H9 (cell line): ENCODE measurements around the gene TPRX1. TPM values are rescaled to one million over a fixed set of nuclear protein-coding genes. Genes with fewer than 3 reads are reported as not detected.

ENCODE experiments used
- DNase-seq: peaks from one replicate; pipeline ENCODE4 v3.0.0-alpha.2; 2017
- H2AFZ ChIP-seq: one replicate; pipeline ENCODE4 v1.6.1; 2013; ENCODE audit warnings: mild to moderate bottlenecking, low read length, control low read depth, moderate library complexity
- H2AK5ac ChIP-seq: 2 replicates; pipeline ENCODE4 v1.6.1; 2013; ENCODE audit warnings: low read length, control low read depth, mixed read lengths; ENCODE audit not compliant: insufficient read length
- H2BK120ac ChIP-seq: one replicate; pipeline ENCODE4 v1.6.1; 2013; ENCODE audit warnings: low read depth, mild to moderate bottlenecking, low read length, control low read depth, inconsistent platforms; ENCODE audit not compliant: poor library complexity, severe bottlenecking
- H2BK12ac ChIP-seq: 2 replicates; pipeline ENCODE4 v1.6.1; 2013; ENCODE audit warnings: low read length, control low read depth, mixed read lengths, low read depth; ENCODE audit not compliant: insufficient read length
- H2BK15ac ChIP-seq: 2 replicates; pipeline ENCODE4 v1.6.1; 2013; ENCODE audit warnings: low read depth, low read length, control low read depth
- H2BK20ac ChIP-seq: one replicate; pipeline ENCODE4 v1.6.1; 2013; ENCODE audit warnings: low read depth, mild to moderate bottlenecking, low read length, control low read depth, inconsistent platforms; ENCODE audit not compliant: poor library complexity, severe bottlenecking
- H2BK5ac ChIP-seq: 2 replicates; pipeline ENCODE4 v1.6.1; 2013; ENCODE audit warnings: low read length, control low read depth, mixed read lengths; ENCODE audit not compliant: insufficient read length
- H3K14ac ChIP-seq: 2 replicates; pipeline ENCODE4 v1.6.1; 2013; ENCODE audit warnings: low read length, control low read depth; ENCODE audit not compliant: insufficient read depth
- H3K18ac ChIP-seq: 2 replicates; pipeline ENCODE4 v1.6.1; 2013; ENCODE audit warnings: low read depth, mild to moderate bottlenecking, mixed read lengths, low read length, control low read depth; ENCODE audit not compliant: insufficient read length
- H3K23ac ChIP-seq: 2 replicates; pipeline ENCODE4 v1.6.1; 2013; ENCODE audit warnings: low read length, control low read depth, mixed read lengths, low read depth; ENCODE audit not compliant: insufficient read length
- H3K23me2 ChIP-seq: 2 replicates; pipeline ENCODE4 v1.6.1; 2013; ENCODE audit warnings: low read depth, mild to moderate bottlenecking, mixed read lengths, low read length, control low read depth; ENCODE audit not compliant: insufficient read length, poor library complexity, severe bottlenecking
- H3K27ac ChIP-seq: 2 replicates; pipeline ENCODE4 v1.5.1; 2013; ENCODE audit warnings: low read length, control low read depth, mixed read lengths, low read depth; ENCODE audit not compliant: insufficient read length
- H3K27me3 ChIP-seq: 2 replicates; pipeline ENCODE4 v1.6.1; 2013; ENCODE audit warnings: low read length, control low read depth, inconsistent platforms; ENCODE audit not compliant: insufficient read depth
- H3K4ac ChIP-seq: 2 replicates; pipeline ENCODE4 v1.6.1; 2013; ENCODE audit warnings: low read depth, mild to moderate bottlenecking, control low read depth, inconsistent platforms, low read length, moderate library complexity
- H3K4me1 ChIP-seq: 2 replicates; pipeline ENCODE4 v1.6.1; 2013; ENCODE audit warnings: low read length, control low read depth, inconsistent platforms; ENCODE audit not compliant: insufficient read depth
- H3K4me2 ChIP-seq: 2 replicates; pipeline ENCODE4 v1.6.1; 2013; ENCODE audit warnings: low read length, control low read depth, mixed read lengths; ENCODE audit not compliant: insufficient read length, insufficient read depth
- H3K56ac ChIP-seq: 2 replicates; pipeline ENCODE4 v1.6.1; 2013; ENCODE audit warnings: low read depth, mild to moderate bottlenecking, mixed read lengths, low read length, control low read depth; ENCODE audit not compliant: insufficient read length
- H3K79me1 ChIP-seq: 2 replicates; pipeline ENCODE4 v1.6.1; 2013; ENCODE audit warnings: low read depth, mild to moderate bottlenecking, moderate library complexity, low read length, control low read depth, inconsistent platforms; ENCODE audit not compliant: insufficient read depth, poor library complexity, severe bottlenecking
- H3K79me2 ChIP-seq: 2 replicates; pipeline ENCODE4 v1.6.1; 2013; ENCODE audit warnings: low read length, control low read depth, inconsistent platforms; ENCODE audit not compliant: insufficient read depth
- H3K9ac ChIP-seq: 2 replicates; pipeline ENCODE4 v1.6.1; 2013; ENCODE audit warnings: low read length, control low read depth, mixed read lengths; ENCODE audit not compliant: insufficient read length; ENCODE audit errors: extremely low read depth
- H3K9me3 ChIP-seq: one replicate; pipeline ENCODE4 v1.6.1; 2013; ENCODE audit warnings: low read depth, low read length, inconsistent platforms; ENCODE audit not compliant: control insufficient read depth
- H3T11ph ChIP-seq: one replicate; pipeline ENCODE4 v1.6.1; 2013; ENCODE audit warnings: mild to moderate bottlenecking, low read length, control low read depth, inconsistent platforms
- H4K20me1 ChIP-seq: one replicate; pipeline ENCODE4 v1.6.1; 2013; ENCODE audit not compliant: control insufficient read depth, insufficient read length, insufficient read depth
- H4K5ac ChIP-seq: 2 replicates; pipeline ENCODE4 v1.6.1; 2013; ENCODE audit warnings: low read depth, mild to moderate bottlenecking, mixed read lengths, low read length, control low read depth; ENCODE audit not compliant: insufficient read length
- H4K8ac ChIP-seq: replicated peaks from 2 replicates; pipeline ENCODE4 v1.6.1; 2013; ENCODE audit warnings: low read length, control low read depth, mixed read lengths, low read depth; ENCODE audit not compliant: insufficient read length
- H4K91ac ChIP-seq: 2 replicates; pipeline ENCODE4 v1.6.1; 2013; ENCODE audit warnings: low read depth, mild to moderate bottlenecking, moderate library complexity, mixed read lengths, low read length, control low read depth; ENCODE audit not compliant: insufficient read length
- H3K27ac Mint-ChIP-seq, 3 experiments: 2 replicates in 2 of 3; 3 replicates in 1 of 3; pipeline ENCODE4 v1.8.0; 2020 to 2021; ENCODE audit warnings: mixed read lengths in 3 of 3, mild to moderate bottlenecking in 1 of 3, moderate library complexity in 1 of 3
- H3K27me3 Mint-ChIP-seq: 2 replicates; pipeline ENCODE4 v1.8.0; 2021; ENCODE audit warnings: low read depth, mild to moderate bottlenecking, moderate library complexity, mixed read lengths
- H3K36me3 Mint-ChIP-seq, 3 experiments: 2 replicates in 2 of 3; 3 replicates in 1 of 3; pipeline ENCODE4 v1.8.0; 2020 to 2021; ENCODE audit warnings: low read depth in 3 of 3, mixed read lengths in 3 of 3; ENCODE audit not compliant: insufficient read depth in 1 of 3
- H3K4me1 Mint-ChIP-seq, 2 experiments: 2 replicates each; pipeline ENCODE4 v1.8.0; 2020; ENCODE audit warnings: mixed read lengths in 2 of 2
- H3K4me3 Mint-ChIP-seq, 2 experiments: 2 replicates in 1 of 2; 3 replicates in 1 of 2; pipeline ENCODE4 v1.8.0; 2020 to 2021; ENCODE audit warnings: mild to moderate bottlenecking in 2 of 2, mixed read lengths in 2 of 2, moderate library complexity in 1 of 2
- H3K9me3 Mint-ChIP-seq, 2 experiments: 2 replicates in 1 of 2; 3 replicates in 1 of 2; pipeline ENCODE4 v1.8.0; 2020; ENCODE audit warnings: mild to moderate bottlenecking in 2 of 2, mixed read lengths in 2 of 2, moderate library complexity in 1 of 2
- CTCF ChIP-seq: fragments of 200-600 bp; sonication (generic); conservative IDR thresholded peaks from 3 replicates; pipeline ENCODE4 v1.8.0; 2021; ENCODE audit warnings: antibody characterized with exemption, mild to moderate bottlenecking
- WGBS: extraction: QIAGEN DNeasy Blood & Tissue Kit; methylation state at CpG from one replicate; pipeline ENCODE4 v1.1.7; 2013; ENCODE audit warnings: missing lambda C conversion rate, low lambda C conversion rate, mixed read lengths; ENCODE audit not compliant: insufficient read length; ENCODE audit errors: extremely low coverage; 5-methylcytosine and 5-hydroxymethylcytosine counted together
- total RNA-seq: library from RNA; stranded (reverse); gene quantifications from 2 replicates; pipeline ENCODE4 v1.2.1, GENCODE V29; 2021

TPRX1 gene
- total RNA-seq, 1 experiment from 2014 or later, result not detected

DNA sequence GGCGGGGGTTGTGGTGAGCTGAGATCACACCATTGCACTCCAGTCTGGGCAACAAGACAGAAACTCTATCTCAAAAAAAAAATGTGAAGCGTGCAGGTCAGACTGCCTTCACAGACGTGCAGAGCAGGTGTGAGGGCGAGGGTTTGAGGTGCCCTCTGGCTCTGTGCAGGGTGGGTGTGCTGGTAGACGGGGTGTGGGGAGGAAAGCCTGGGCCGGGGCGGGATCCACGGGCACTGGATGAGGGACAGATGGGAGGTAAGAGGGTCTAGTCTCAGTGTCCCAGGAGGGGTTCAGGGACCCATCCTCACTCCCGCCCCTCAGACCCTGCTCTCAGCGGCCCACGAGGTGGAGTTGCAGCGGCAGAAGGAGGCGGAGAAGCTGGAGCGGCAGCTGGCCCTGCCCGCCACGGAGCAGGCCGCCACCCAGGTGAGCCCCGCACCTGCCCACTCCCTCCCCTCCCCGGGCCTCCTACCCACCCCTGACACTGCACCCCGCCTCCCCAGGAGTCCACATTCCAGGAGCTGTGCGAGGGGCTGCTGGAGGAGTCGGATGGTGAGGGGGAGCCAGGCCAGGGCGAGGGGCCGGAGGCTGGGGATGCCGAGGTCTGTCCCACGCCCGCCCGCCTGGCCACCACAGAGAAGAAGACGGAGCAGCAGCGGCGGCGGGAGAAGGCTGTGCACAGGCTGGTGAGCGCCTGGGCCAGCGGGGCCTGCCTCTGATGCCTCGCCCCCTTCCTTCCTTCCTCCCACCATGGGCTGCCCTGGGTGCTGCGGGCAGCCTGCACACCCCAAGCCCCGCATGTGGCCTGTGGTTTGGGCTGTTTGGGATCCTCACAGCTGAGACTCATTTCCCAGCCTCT lies 49.9 kb downstream of the TPRX1 start:
- peaks cover 59 to 90% (median 85%) of the 10 kb centered on the region in 3 experiments for H3K36me3 Mint-ChIP-seq
- no peak for DNase-seq

More for the DNA sequence above, 49.9 kb downstream of the TPRX1 start:
- Histone ChIP-seq H4K91ac (no peak overlapping the region), H2BK120ac (no peak overlapping the region), H4K5ac (no peak overlapping the region), H3T11ph (no peak overlapping the region), H2BK15ac (no peak overlapping the region), H3K9me3 (no peaks in the 10 kb centered on the region), H2BK20ac (no peak overlapping the region), H3K56ac (no peak overlapping the region), H3K14ac (no peak overlapping the region; the same call in 1 of the 2 replicates), H3K4me1 (no peaks in the 10 kb centered on the region), H2AFZ (no peak overlapping the region), H3K79me2 (0 out of 2 replicates have a peak, but pooled peaks cover 2% of the 10 kb centered on the region), H2AK5ac (no peak overlapping the region), H3K27me3 (no peaks in the 10 kb centered on the region), H4K8ac (no peak overlapping the region), H3K4me2 (no peak overlapping the region), H3K79me1 (no peaks in the 10 kb centered on the region), H3K18ac (no peak overlapping the region), H3K27ac (no peak overlapping the region), H2BK12ac (no peak overlapping the region), H3K4ac (no peak overlapping the region), H3K9ac (no peak overlapping the region), H3K23ac (no peak overlapping the region), H2BK5ac (no peak overlapping the region), H4K20me1 (no peaks in the 10 kb centered on the region), H3K23me2 (no peaks in the 10 kb centered on the region)
- H3K9me3 Mint-ChIP-seq, result 0 out of 5 replicates have a peak, but pooled peaks cover 0 to 3% of the 10 kb centered on the region in 2 experiments
- peak overlapping the region in 1 of 2 experiments; percentile 17; a peak in 2 of 5 replicates for H3K4me3 Mint-ChIP-seq
- no peak for TF ChIP-seq CTCF
- no peaks in the 10 kb centered on the region for H3K27me3 Mint-ChIP-seq
- peak overlapping the region in 1 of 3 experiments; percentile 11; a peak in 2 of 7 replicates for H3K27ac Mint-ChIP-seq
- no peaks in the 10 kb centered on the region for H3K4me1 Mint-ChIP-seq
- no CpG with 5 or more reads among the region's 37 CpGs for WGBS
